ENCODE results near the gene PSD4. TPM values are rescaled to one million over a fixed set of nuclear protein-coding genes. Genes with fewer than 3 reads are reported as not detected.

Gene PSD4
- total RNA-seq, 1 experiment from 2014 or later = 12.6 TPM

GRCh38 chr2:113162173-113162572 lies 11.6 kb upstream of the PSD4 start:
- ChIA-PET POLR2A (no interaction called here), RAD21 (ENCODE audit: low non-redundant PET in 1 of 2, low total read pairs in 2 of 2, uncharacterized antibody in 2 of 2, unreplicated experiment in 2 of 2) (no interaction called here), CTCF (interaction anchor here (1.2 kb wide), 1 partner anchor 24 kb away, joined by 6 read pairs; no protein-coding TSS in a partner anchor)
- Histone ChIP-seq H3K4me2 (ENCODE audit: low read length) (no peak overlapping the region), H2AFZ (ENCODE audit: low read depth, low read length, poor library complexity, severe bottlenecking) (no peak overlapping the region), H3K4me3 (replicated peaks in 1 of 2; ENCODE audit: low read depth in 1 of 2, low read length in 2 of 2) (no peak overlapping the region), H4K20me1 (ENCODE audit: insufficient read depth) (no peaks in the 10 kb centered on the region), H3K9ac (ENCODE audit: low read length) (no peak overlapping the region), H3K9me3 (ENCODE audit: control insufficient read depth in 1 of 2, insufficient read depth in 1 of 2, low read depth in 1 of 2, low read length in 2 of 2) (no peaks in the 10 kb centered on the region), H3K4me1 (ENCODE audit: control insufficient read depth in 1 of 2, insufficient read depth in 2 of 2, low read length in 2 of 2) (peaks cover 11 to 22% of the 10 kb centered on the region in 2 experiments; a peak in 3 of 4 replicates), H3K27me3 (ENCODE audit: insufficient read depth, low read length) (no peaks in the 10 kb centered on the region), H3K9me2 (ENCODE audit: insufficient read depth) (no peaks in the 10 kb centered on the region), H3K36me3 (ENCODE audit: control insufficient read depth in 1 of 2, insufficient read depth in 2 of 2, low read length in 2 of 2) (no peaks in the 10 kb centered on the region), H3K27ac (ENCODE audit: low read depth, low read length) (no peak overlapping the region), H3K79me2 (ENCODE audit: insufficient read depth, low read length) (no peaks in the 10 kb centered on the region)
- BruUV-seq (replicated peaks) = no TSS peak
- no peak for TF ChIP-seq RAD21 (IDR thresholded peaks at IDR 0.05; ENCODE audit: low read depth)
- no peak for TF ChIP-seq EZH2 (IDR thresholded peaks at IDR 0.05)
- TF ChIP-seq ZBTB33 (IDR thresholded peaks at IDR 0.05; ENCODE audit: extremely low read depth, insufficient replicate concordance, low read length) = no peak
- TF ChIP-seq ZFX (IDR thresholded peaks at IDR 0.05) = no peak
- no peak for TF ChIP-seq SIN3A (IDR thresholded peaks at IDR 0.05; ENCODE audit: low read depth)
- no peak for TF ChIP-seq ATF3 (IDR thresholded peaks at IDR 0.05)
- no peak for TF ChIP-seq MAX (IDR thresholded peaks at IDR 0.05)
- no peak for TF ChIP-seq SP1 (IDR thresholded peaks at IDR 0.05; ENCODE audit: low read depth)
- TF ChIP-seq CEBPB (IDR thresholded peaks at IDR 0.05; ENCODE audit: low read depth) = no peak
- intact Hi-C loops (cut with micrococcal nuclease) = no loop called here
- no peak for ATAC-seq
- DNase-seq (ENCODE audit: low read depth, low spot score) = no peak

All from HCT116 (cell line).